M059J (cell line): ENCODE results near the gene SMYD3. TPM values are rescaled to one million over a fixed set of nuclear protein-coding genes. Genes with fewer than 3 reads are reported as not detected.
A peak's percentile ranks its signal among the peaks of the same experiment; 100 is the strongest.

Experiments
- DNase-seq: peaks from one replicate; pipeline ENCODE4 v3.0.0-alpha.2; 2012; ENCODE audit warnings: low read depth
- total RNA-seq: library from RNA; depleted of rRNA; stranded (reverse); fragments of >200 nt; shearing (Covaris generic); gene quantifications from 2 replicates; pipeline ENCODE4 v1.2.3, GENCODE V29; 2014

Gene SMYD3
- total RNA-seq, 1 experiment from 2014 or later = 35.5 TPM

DNA sequence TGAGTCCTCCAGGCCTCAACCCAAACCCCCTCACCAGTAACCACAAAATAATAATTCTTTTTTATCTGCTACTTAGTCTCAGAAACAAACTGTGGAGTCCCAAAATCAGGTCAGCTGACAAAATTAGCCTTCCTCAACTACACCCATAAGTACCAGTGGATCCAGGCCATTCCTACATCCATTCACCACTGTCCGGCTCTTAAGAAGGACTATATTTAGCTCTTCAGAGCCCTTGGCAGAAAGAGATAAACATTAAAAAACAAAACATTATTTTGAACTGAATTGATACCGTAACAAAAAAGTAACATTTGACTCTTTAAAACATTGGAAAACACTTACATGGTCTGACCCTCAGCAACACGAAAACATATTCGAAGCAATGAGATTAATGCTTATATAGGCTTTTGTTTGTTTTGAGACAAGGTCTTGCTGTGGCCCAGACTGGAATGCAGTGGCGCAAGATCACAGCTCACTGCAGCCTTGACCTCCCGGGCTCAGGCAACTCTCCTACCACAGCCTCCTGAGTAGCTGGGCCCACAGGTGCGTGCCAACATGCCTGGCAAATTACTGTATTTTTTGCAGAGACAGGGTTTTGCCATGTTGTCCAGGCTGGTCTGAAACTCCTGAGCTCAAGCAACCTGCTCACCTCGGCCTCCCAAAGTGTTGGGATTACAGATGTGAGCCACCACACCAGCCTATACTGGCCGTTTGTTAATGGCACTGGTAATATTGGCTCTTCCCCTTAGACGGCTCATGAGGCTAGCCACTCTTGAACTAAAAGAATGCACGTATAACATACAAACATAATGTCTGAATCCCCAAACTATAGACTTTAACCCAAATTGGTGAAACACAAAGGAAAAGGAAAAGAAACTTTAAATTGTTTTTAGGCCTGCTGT, 330.7 kb downstream of the SMYD3 start:
- peak; percentile 27 for DNase-seq

- no peak for DNase-seq
Measured at GRCh38 chr1:246170574-246171261, 336.4 kb downstream of the SMYD3 start.

DNA sequence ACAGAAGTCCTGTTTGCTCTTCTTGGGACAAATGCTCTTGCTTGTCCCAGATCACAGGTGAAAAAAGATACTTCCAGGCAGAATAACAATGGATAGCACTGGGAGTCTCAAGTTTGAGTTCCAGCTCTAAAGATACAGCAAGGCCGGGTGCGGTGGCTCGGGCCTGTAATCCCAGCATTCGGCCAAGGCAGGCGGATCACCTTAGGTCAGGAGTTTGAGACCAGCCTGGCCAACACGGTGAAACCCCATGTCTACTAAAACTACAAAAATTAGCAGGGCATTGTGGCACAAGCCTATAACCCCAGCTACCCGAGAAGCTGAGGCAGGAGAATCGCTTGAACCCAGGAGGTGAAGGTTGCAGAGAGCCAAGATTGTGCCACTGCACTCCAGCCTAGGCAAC, 337.6 kb downstream of the SMYD3 start:
- no peak for DNase-seq

DNA sequence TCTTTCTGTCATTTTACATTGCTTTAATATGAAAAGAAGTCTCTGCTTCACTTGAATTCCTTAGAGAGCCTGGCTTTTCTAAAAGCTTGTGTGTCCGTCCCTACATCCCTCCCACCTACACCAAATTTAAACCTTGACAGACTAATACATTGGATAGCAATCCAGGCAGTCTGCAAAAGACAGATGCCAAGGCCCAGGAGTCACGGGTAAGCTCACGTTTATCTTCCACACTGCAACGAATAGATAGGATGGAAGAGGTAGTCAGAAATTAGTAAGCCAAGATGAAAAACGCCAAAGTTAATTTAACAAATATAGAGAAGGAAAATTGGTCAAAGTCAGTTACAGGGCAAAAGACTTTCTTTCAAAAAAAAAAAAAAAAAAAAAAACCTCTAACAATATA, 338.1 kb downstream of the SMYD3 start:
- no peak for DNase-seq

GRCh38 chr1:246166841-246167240, 340.2 kb downstream of the SMYD3 start:
- no peak for DNase-seq

DNA sequence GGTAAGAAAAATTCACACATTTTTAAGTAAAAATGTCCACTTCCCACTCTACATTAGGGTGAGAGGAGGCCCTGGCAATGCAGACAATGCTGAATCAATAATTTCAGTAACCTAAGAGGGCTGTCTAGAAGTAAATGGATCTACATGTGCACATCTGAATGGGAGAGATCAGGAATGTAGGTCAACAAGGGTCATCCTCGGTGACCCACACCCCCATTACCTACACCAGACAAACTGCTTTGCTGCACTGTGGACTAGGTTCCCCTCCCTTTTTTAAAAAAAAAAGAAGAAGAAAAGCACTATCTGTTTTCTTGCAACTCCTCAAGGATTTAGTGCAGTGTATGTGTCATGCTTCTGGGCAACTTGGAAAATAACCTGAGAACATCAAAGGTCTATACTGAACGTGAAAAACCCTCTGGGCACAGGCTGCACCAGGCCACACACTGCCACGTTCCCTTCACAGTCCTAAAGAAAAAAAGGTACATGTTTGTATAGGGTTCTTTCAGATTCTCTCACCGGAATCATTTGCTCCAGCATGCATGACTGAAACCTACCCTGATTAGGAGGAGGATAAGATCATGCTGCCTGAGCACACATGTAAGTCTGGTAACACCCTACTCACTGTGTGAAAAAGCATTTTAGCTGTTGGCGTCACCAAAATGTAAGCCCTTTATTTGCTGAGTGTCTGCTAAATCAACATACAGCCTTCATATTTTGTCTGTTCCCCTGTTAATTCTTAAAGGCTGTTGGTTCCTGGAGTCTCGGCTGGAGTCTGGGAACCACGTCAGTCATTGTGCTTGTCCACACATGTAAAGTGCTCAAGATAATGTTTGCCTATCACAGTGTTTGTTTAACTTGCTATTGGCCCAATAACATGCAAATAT, 341.0 kb downstream of the SMYD3 start:
- no peak for DNase-seq

DNA sequence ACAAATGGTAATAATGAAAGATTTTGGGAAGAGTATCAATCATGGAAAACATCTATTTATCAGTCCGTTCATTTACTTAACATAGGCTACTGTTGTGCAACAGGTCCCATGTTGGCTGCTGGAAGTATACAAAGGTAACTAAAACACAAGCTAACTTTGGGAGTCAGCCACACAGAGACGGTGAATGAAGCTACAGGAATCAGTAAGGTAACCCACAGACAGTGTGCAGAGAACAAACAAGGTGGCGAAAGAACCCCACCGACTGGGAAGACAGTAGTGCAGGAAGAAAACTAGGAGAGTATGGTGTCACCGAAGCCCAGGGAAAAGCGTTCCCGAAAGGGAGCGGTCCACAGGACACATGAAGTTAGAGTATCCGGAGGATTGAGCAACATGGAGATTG, 342.3 kb downstream of the SMYD3 start:
- no peak for DNase-seq

DNA sequence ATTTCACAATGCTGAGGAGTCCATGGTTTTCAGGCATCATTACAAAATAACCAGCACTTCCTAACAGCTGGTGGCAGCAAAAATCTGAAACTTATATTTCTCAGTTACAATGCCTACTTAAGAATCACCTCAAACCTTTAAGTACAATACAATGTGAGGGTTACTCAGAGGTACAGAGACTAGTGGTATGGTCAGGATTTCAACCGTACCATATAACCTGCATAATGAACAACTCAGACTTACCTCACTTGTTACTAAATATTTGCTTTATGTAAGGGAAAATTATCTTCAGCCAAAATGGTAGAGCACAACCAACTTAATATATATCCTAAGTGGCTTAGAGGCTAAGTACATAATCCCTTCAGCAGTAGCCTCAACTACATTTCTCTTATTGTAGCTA, 344.5 kb downstream of the SMYD3 start:
- no peak for DNase-seq

DNA sequence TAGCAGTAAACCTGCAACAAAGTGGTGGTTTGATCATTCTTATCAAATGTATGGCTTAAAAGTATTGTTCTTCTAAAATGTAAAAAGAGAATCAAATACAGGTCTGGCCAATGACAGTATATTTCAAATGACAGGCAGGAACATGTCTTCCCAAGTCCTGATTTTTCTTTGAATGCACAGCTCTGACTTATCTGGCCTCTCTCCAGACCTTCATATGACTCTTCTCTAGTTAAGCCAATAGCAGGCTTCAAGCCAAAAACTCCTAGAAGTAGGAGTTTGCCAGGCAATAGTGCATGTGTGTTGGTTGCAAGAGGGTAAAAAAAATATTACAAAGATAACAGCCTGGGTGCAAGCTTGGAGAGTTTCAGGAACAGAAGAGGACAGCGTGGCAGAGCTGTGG, 345.5 kb downstream of the SMYD3 start:
- DNase-seq = peak; percentile 60

- no peak for DNase-seq
Measured at GRCh38 chr1:246160905-246161304, 346.2 kb downstream of the SMYD3 start.

GRCh38 chr1:246160374-246160773, 346.7 kb downstream of the SMYD3 start:
- no peak for DNase-seq

DNA sequence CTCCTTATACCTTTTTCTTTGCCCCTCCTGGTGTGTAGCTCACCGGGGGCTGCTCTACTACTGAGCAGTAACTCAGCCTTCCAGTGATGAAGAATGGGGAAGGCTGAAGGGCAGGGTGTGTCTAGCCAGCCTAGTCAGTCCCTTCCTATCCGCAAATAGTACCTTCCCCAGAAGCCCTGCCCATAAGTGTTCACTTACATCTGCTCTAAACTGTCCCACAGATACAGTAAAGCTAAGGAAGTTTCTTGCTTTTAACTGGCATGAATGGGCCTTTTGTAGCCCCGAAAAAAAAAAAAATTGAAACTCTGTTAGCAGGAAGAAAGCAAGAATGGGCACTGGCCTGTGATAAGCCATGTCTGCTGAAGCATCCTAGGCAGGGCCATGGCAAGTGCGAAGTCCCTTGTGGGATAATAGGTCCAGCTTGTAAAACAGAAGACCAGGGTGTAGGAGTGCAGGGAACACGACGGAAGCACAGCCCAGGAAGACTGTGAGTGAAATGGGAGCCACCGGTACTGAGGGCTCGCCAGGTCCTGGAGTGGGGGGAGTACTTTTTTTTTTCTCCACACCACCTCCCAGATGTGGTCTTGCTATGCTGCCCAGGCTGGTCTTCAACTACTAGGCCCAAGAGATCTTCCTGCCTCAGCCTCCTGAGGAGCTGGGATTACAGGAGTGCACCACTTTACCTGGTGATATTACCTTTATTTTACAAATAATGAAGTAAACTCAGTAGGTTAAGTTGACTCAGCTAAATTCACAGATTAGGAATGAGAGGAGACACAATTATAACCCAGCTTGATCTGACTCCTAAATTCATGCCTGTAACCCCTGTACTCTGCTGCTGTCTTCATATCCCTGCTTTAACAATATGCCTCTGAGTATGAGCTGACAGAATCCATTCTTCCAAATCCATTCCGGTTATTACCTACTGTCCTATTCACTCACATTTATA, 347.5 kb downstream of the SMYD3 start:
- no peak for DNase-seq

- no peak for DNase-seq
Measured at GRCh38 chr1:246158131-246158530, 348.9 kb downstream of the SMYD3 start.

GRCh38 chr1:246157516-246157915, 349.6 kb downstream of the SMYD3 start:
- no peak for DNase-seq

- DNase-seq = no peak
Measured at GRCh38 chr1:246156847-246157246, 350.2 kb downstream of the SMYD3 start.

- DNase-seq = peak; percentile 43
Measured at GRCh38 chr1:246155923-246156322, 351.2 kb downstream of the SMYD3 start.

GRCh38 chr1:246153796-246154212, 353.3 kb downstream of the SMYD3 start:
- peak; percentile 82 for DNase-seq

- no peak for DNase-seq
Measured at GRCh38 chr1:246152986-246153431, 354.1 kb downstream of the SMYD3 start.

GRCh38 chr1:246151796-246152434, 355.2 kb downstream of the SMYD3 start:
- DNase-seq = peak; percentile 30

GRCh38 chr1:246149543-246149942, 357.5 kb downstream of the SMYD3 start:
- no peak for DNase-seq
